Neuronal stem cell (in vitro differentiated cells): ENCODE data around the gene VEZF1.
A peak's percentile ranks its signal among the peaks of the same experiment; 100 is the strongest.

Source experiments
- DNase-seq: peaks from one replicate; pipeline ENCODE4 v3.0.0-alpha.2; 2013; ENCODE audit warnings: low spot score
- H2AFZ ChIP-seq: one replicate; pipeline ENCODE4 v1.6.1; 2013; ENCODE audit warnings: mild to moderate bottlenecking, low read length, inconsistent platforms
- H2AK5ac ChIP-seq: 2 replicates; pipeline ENCODE4 v1.6.1; 2013; ENCODE audit warnings: low read depth, mild to moderate bottlenecking, inconsistent platforms, low read length, moderate library complexity, mixed read lengths
- H2BK120ac ChIP-seq: 2 replicates; pipeline ENCODE4 v1.6.1; 2013; ENCODE audit warnings: low read depth, mild to moderate bottlenecking, inconsistent platforms, low read length, moderate library complexity, mixed read lengths
- H2BK12ac ChIP-seq: one replicate; pipeline ENCODE4 v1.6.1; 2013; ENCODE audit warnings: low read length, inconsistent platforms
- H2BK15ac ChIP-seq: 2 replicates; pipeline ENCODE4 v1.6.1; 2013; ENCODE audit warnings: mild to moderate bottlenecking, low read length, inconsistent platforms, mixed read lengths
- H2BK5ac ChIP-seq: one replicate; pipeline ENCODE4 v1.6.1; 2013; ENCODE audit warnings: inconsistent platforms, mild to moderate bottlenecking, low read length, moderate library complexity
- H3K14ac ChIP-seq: one replicate; pipeline ENCODE4 v1.6.1; 2013; ENCODE audit warnings: low read length, inconsistent platforms
- H3K18ac ChIP-seq: 2 replicates; pipeline ENCODE4 v1.6.1; 2013; ENCODE audit warnings: low read length, inconsistent platforms
- H3K23ac ChIP-seq: 2 replicates; pipeline ENCODE4 v1.6.1; 2013; ENCODE audit warnings: low read depth, mild to moderate bottlenecking, mixed read lengths, low read length, inconsistent platforms; ENCODE audit not compliant: poor library complexity
- H3K27ac ChIP-seq: replicated peaks from 3 replicates; pipeline ENCODE4 v1.5.1; 2013; ENCODE audit warnings: low read length, inconsistent platforms
- H3K27me3 ChIP-seq, 3 experiments: 2 replicates each; pipeline ENCODE4 v1.6.1; 2013; ENCODE audit warnings: low read length in 3 of 3, mild to moderate bottlenecking in 2 of 3, inconsistent platforms in 1 of 3, low read depth in 1 of 3, mixed read lengths in 1 of 3, moderate library complexity in 1 of 3; ENCODE audit not compliant: control insufficient read depth in 3 of 3, insufficient read depth in 3 of 3
- H3K36me3 ChIP-seq, 2 donors: replicated peaks in 1 of 2; 2 replicates each; pipeline ENCODE4 v1.6.1; 2013; ENCODE audit warnings: low read length in 2 of 2; ENCODE audit not compliant: control insufficient read depth in 2 of 2, insufficient read depth in 2 of 2
- H3K4ac ChIP-seq: 2 replicates; pipeline ENCODE4 v1.6.1; 2013; ENCODE audit warnings: inconsistent platforms, mild to moderate bottlenecking, low read length, moderate library complexity
- H3K4me1 ChIP-seq, 2 donors: 1 replicate in 1 of 2; 2 replicates in 1 of 2; pipeline ENCODE4 v1.6.1; 2013; ENCODE audit warnings: low read length in 2 of 2, low read depth in 1 of 2; ENCODE audit not compliant: control insufficient read depth in 2 of 2, insufficient read depth in 1 of 2
- H3K4me2 ChIP-seq: one replicate; pipeline ENCODE4 v1.6.1; 2013; ENCODE audit warnings: mild to moderate bottlenecking, low read length, inconsistent platforms; ENCODE audit not compliant: insufficient read depth, poor library complexity, severe bottlenecking
- H3K4me3 ChIP-seq, 2 donors: 2 replicates each; pipeline ENCODE4 v1.5.1; 2013; ENCODE audit warnings: low read length in 2 of 2, mild to moderate bottlenecking in 2 of 2, inconsistent platforms in 1 of 2, moderate library complexity in 1 of 2
- H3K79me1 ChIP-seq: one replicate; pipeline ENCODE4 v1.6.1; 2013; ENCODE audit warnings: low read depth, mild to moderate bottlenecking, inconsistent platforms, low read length, moderate library complexity
- H3K9ac ChIP-seq: one replicate; pipeline ENCODE4 v1.6.1; 2013; ENCODE audit warnings: mild to moderate bottlenecking, low read depth, low read length, inconsistent platforms; ENCODE audit not compliant: poor library complexity
- H3K9me3 ChIP-seq, 2 donors: replicated peaks in 1 of 2; 2 replicates each; pipeline versions ENCODE3 to v1.6.1; 2013; ENCODE audit warnings: low read length in 2 of 2, mild to moderate bottlenecking in 2 of 2, inconsistent platforms in 1 of 2, low read depth in 1 of 2, mixed read lengths in 1 of 2, moderate library complexity in 1 of 2; ENCODE audit not compliant: control insufficient read depth in 2 of 2, insufficient read depth in 1 of 2
- H4K8ac ChIP-seq: one replicate; pipeline ENCODE4 v1.6.1; 2013; ENCODE audit warnings: low read depth, mild to moderate bottlenecking, inconsistent platforms, low read length, moderate library complexity
- H4K91ac ChIP-seq: one replicate; pipeline ENCODE4 v1.6.1; 2013; ENCODE audit warnings: low read length, low read depth, mild to moderate bottlenecking, inconsistent platforms; ENCODE audit not compliant: poor library complexity
- WGBS, 2 donors: extraction: QIAGEN DNeasy Blood & Tissue Kit; methylation state at CpG; one replicate each; pipeline ENCODE4 v1.1.7; 2013; ENCODE audit warnings: missing lambda C conversion rate in 2 of 2, mixed read lengths in 1 of 2; ENCODE audit not compliant: insufficient read length in 2 of 2, insufficient replicate concordance in 1 of 2; ENCODE audit errors: extremely low coverage in 2 of 2; 5-methylcytosine and 5-hydroxymethylcytosine counted together

The VEZF1 gene

GRCh38 chr17:57993471-57994365 is 5.7 kb upstream of the VEZF1 start:
- Histone ChIP-seq H4K91ac (no peak overlapping the region), H3K4me3 (no peak overlapping the region), H2BK120ac (no peak overlapping the region), H3K27me3 (no peaks in the 10 kb centered on the region), H3K36me3 (peaks cover 0 to 23% of the 10 kb centered on the region in 2 donors), H2BK5ac (no peak overlapping the region), H3K4me2 (no peak overlapping the region), H3K18ac (no peak overlapping the region), H3K14ac (no peak overlapping the region), H3K79me1 (no peaks in the 10 kb centered on the region), H3K4ac (no peak overlapping the region), H4K8ac (no peak overlapping the region), H3K9me3 (no peaks in the 10 kb centered on the region), H3K4me1 (peaks cover 15 to 45% of the 10 kb centered on the region in 2 donors), H3K23ac (no peak overlapping the region), H2AK5ac (no peak overlapping the region), H2BK15ac (no peak overlapping the region), H3K9ac (no peak overlapping the region), H2BK12ac (no peak overlapping the region), H2AFZ (no peak overlapping the region), H3K27ac (peak overlapping the region; percentile 79)
- WGBS, 2 donors, result no CpG with 5 or more reads among the region's 3 CpGs
- DNase-seq, result peak; percentile 60

GRCh38 chr17:57991537-57991936 is 3.5 kb upstream of the VEZF1 start:
- H3K9ac ChIP-seq, result no peak overlapping the region
- H2BK12ac ChIP-seq, result no peak overlapping the region
- H3K4ac ChIP-seq, result no peak overlapping the region
- H3K23ac ChIP-seq, result no peak overlapping the region
- H2AFZ ChIP-seq, result no peak overlapping the region
- H3K14ac ChIP-seq, result no peak overlapping the region
- H4K8ac ChIP-seq, result no peak overlapping the region
- H3K27me3 ChIP-seq, result no peaks in the 10 kb centered on the region
- H3K4me3 ChIP-seq, result no peak overlapping the region
- H2BK120ac ChIP-seq, result no peak overlapping the region
- no peaks in the 10 kb centered on the region for H3K9me3 ChIP-seq
- H3K79me1 ChIP-seq, result no peaks in the 10 kb centered on the region
- no peak overlapping the region for H3K27ac ChIP-seq
- no peak for DNase-seq
- no peak overlapping the region for H2BK5ac ChIP-seq
- H2BK15ac ChIP-seq, result no peak overlapping the region
- H3K4me2 ChIP-seq, result no peak overlapping the region
- no peak overlapping the region for H2AK5ac ChIP-seq
- peaks cover 0 to 2% of the 10 kb centered on the region in 2 donors for H3K36me3 ChIP-seq
- peaks cover 17 to 48% of the 10 kb centered on the region in 2 donors for H3K4me1 ChIP-seq
- no peak overlapping the region for H3K18ac ChIP-seq
- H4K91ac ChIP-seq, result no peak overlapping the region

GRCh38 chr17:57990037-57990436 is 2.0 kb upstream of the VEZF1 start:
- Histone ChIP-seq H3K79me1 (no peaks in the 10 kb centered on the region), H2BK15ac (no peak overlapping the region), H3K18ac (no peak overlapping the region), H3K9ac (no peak overlapping the region), H3K9me3 (no peaks in the 10 kb centered on the region), H3K27me3 (no peaks in the 10 kb centered on the region), H3K23ac (no peak overlapping the region), H2AFZ (no peak overlapping the region), H3K4me2 (no peak overlapping the region), H4K91ac (no peak overlapping the region), H4K8ac (no peak overlapping the region), H2BK5ac (no peak overlapping the region), H3K14ac (no peak overlapping the region), H3K4me1 (peaks cover 19 to 47% of the 10 kb centered on the region in 2 donors), H3K4me3 (no peak overlapping the region), H2BK120ac (no peak overlapping the region), H2AK5ac (no peak overlapping the region), H2BK12ac (no peak overlapping the region), H3K36me3 (peaks cover 0 to 2% of the 10 kb centered on the region in 2 donors), H3K27ac (no peak overlapping the region), H3K4ac (no peak overlapping the region)
- no peak for DNase-seq
- WGBS, 2 donors, result no CpG with 5 or more reads among the region's 2 CpGs

GRCh38 chr17:57988301-57989250 is 522 bp upstream of the VEZF1 start:
- Histone ChIP-seq H3K9ac (peak overlapping the region; percentile 99), H3K9me3 (no peaks in the 10 kb centered on the region), H3K23ac (peak overlapping the region; percentile 99), H2BK15ac (peak overlapping the region; percentile 95), H2BK120ac (peak overlapping the region; percentile 98), H3K27me3 (no peaks in the 10 kb centered on the region), H3K27ac (peak overlapping the region; percentile 96), H4K8ac (peak overlapping the region; percentile 93), H3K4ac (peak overlapping the region; percentile 77), H3K18ac (peak overlapping the region; percentile 99), H4K91ac (no peak overlapping the region), H3K4me3 (peak overlapping the region; percentile 84 to 92), H3K14ac (peak overlapping the region; percentile 99), H2AFZ (peak overlapping the region; percentile 80), H3K4me2 (peak overlapping the region; percentile 91), H3K4me1 (peaks cover 20 to 48% of the 10 kb centered on the region in 2 donors), H3K79me1 (no peaks in the 10 kb centered on the region), H2AK5ac (peak overlapping the region; percentile 85), H3K36me3 (peaks cover 0 to 17% of the 10 kb centered on the region in 2 donors), H2BK12ac (peak overlapping the region; percentile 92), H2BK5ac (peak overlapping the region; percentile 97)
- peak; percentile 54 for DNase-seq
- no CpG with 5 or more reads among the region's 54 CpGs for WGBS, 2 donors
